HepG2 (cell line): ENCODE results near the gene UGT2B15. TPM values are rescaled to one million over a fixed set of nuclear protein-coding genes. Genes with fewer than 3 reads are reported as not detected.
A peak's percentile ranks its signal among the peaks of the same experiment; 100 is the strongest.

Source experiments
- DNMT3B ChIP-seq: conservative IDR thresholded peaks from 2 replicates; pipeline ENCODE4 v1.6.1; 2016; ENCODE audit warnings: missing biosample characterization, control low read depth
- EP300 ChIP-seq, 3 experiments: sonication (generic) in 1 of 3; formaldehyde crosslinking in 1 of 3; IDR thresholded peaks; 2 replicates each; pipeline versions ENCODE4 v1.5.1 to v1.6.1; 2011 to 2020; ENCODE audit warnings: low read depth in 2 of 3, low read length in 2 of 3, borderline replicate concordance in 1 of 3, improper control_type of control experiment in 1 of 3, mild to moderate bottlenecking in 1 of 3, missing genetic modification reagents in 1 of 3, moderate library complexity in 1 of 3
- KLF6 ChIP-seq: IDR thresholded peaks from 2 replicates; pipeline ENCODE4 v1.8.0; 2016; ENCODE audit warnings: missing biosample characterization, missing genetic modification reagents
- NFYB ChIP-seq: sonication (generic); formaldehyde crosslinking; IDR thresholded peaks from 2 replicates; pipeline ENCODE4 v1.4.0; 2020; ENCODE audit warnings: missing genetic modification reagents
- NONO ChIP-seq, 2 experiments: fragments of 450-650 bp in 1 of 2; sonication (generic) in 1 of 2; formaldehyde crosslinking in 1 of 2; IDR thresholded peaks in 1 of 2; conservative IDR thresholded peaks in 1 of 2; 2 replicates each; pipeline versions ENCODE4 v1.6.1 to v1.8.0; 2017 to 2022; ENCODE audit warnings: mild to moderate bottlenecking in 1 of 2, missing genetic modification reagents in 1 of 2, moderate library complexity in 1 of 2
- SMAD3 ChIP-seq: sonication (generic); formaldehyde crosslinking; IDR thresholded peaks from 2 replicates; pipeline ENCODE4 v1.4.0; 2020; ENCODE audit warnings: missing genetic modification reagents
- ZBTB38 ChIP-seq: sonication (generic); formaldehyde crosslinking; IDR thresholded peaks from 2 replicates; pipeline ENCODE4 v1.5.1; 2020; ENCODE audit warnings: mild to moderate bottlenecking, missing genetic modification reagents
- ZNF550 ChIP-seq: sonication (generic); formaldehyde crosslinking; IDR thresholded peaks from 2 replicates; pipeline ENCODE4 v1.4.0; 2020; ENCODE audit warnings: mild to moderate bottlenecking, missing genetic modification reagents, borderline replicate concordance
- ZNF556 ChIP-seq: sonication (generic); formaldehyde crosslinking; IDR thresholded peaks from 2 replicates; pipeline ENCODE4 v1.4.0; 2020; ENCODE audit warnings: mild to moderate bottlenecking, missing genetic modification reagents, borderline replicate concordance
- ZNF75D ChIP-seq: sonication (generic); formaldehyde crosslinking; IDR thresholded peaks from 2 replicates; pipeline ENCODE4 v1.8.1; 2023; ENCODE audit warnings: missing genetic modification reagents, mild to moderate bottlenecking, borderline replicate concordance
- polyA plus RNA-seq, 8 experiments: library from polyadenylated mRNA; depleted of rRNA in 3 of 8; stranded (reverse) in 7 of 8; unstranded in 1 of 8; fragments of >200 nt; fragmentation: Illumina TruSeq in 4 of 8; extraction: Trizol in 4 of 8; gene quantifications; 2 replicates each; pipeline versions ENCODE4 v1.2.1 to v1.2.3, GENCODE V29; 2011 to 2016; ENCODE audit warnings: low read depth in 4 of 8, missing spikeins in 1 of 8, mixed read lengths in 1 of 8; ENCODE audit not compliant: insufficient read depth in 1 of 8
- total RNA-seq, 5 experiments: library from RNA; depleted of rRNA; stranded (reverse); fragments of >200 nt; fragmentation: Illumina TruSeq; extraction: Trizol; gene quantifications; 2 replicates each; pipeline ENCODE4 v1.2.3, GENCODE V29; 2016; ENCODE audit warnings: low read depth in 1 of 5
- TF ChIP-seq, protein P1 (sequence below): IDR thresholded peaks from 2 replicates; pipeline ENCODE4 v1.6.1; 2012; ENCODE audit warnings: low read depth, low read length, improper control_type of control experiment
- TF ChIP-seq, protein P2 (sequence below), 2 experiments: fragments of 450-650 bp in 1 of 2; sonication (generic) in 1 of 2; formaldehyde crosslinking in 1 of 2; IDR thresholded peaks; 2 replicates each; pipeline versions ENCODE4 v1.6.1 to v1.8.0; 2016 to 2022; ENCODE audit warnings: antibody characterized with exemption in 1 of 2, mild to moderate bottlenecking in 1 of 2, missing genetic modification reagents in 1 of 2
- TF ChIP-seq, protein P3 (sequence below), 2 experiments: IDR thresholded peaks; 2 replicates each; pipeline ENCODE4 v1.6.1; 2011 to 2012; ENCODE audit warnings: low read length in 2 of 2, borderline replicate concordance in 1 of 2, low read depth in 1 of 2, mild to moderate bottlenecking in 1 of 2, moderate library complexity in 1 of 2

The UGT2B15 gene
- total and polyA plus RNA-seq, 2 of the 13 experiments (the other 11 are each of a cell fraction or from before 2014, with no cell fraction given) = 0.04 to 0.11 TPM

GRCh38 chr4:68655764-68656444, 14.5 kb downstream of the UGT2B15 start (continued):
- TF ChIP-seq, protein P1, sequence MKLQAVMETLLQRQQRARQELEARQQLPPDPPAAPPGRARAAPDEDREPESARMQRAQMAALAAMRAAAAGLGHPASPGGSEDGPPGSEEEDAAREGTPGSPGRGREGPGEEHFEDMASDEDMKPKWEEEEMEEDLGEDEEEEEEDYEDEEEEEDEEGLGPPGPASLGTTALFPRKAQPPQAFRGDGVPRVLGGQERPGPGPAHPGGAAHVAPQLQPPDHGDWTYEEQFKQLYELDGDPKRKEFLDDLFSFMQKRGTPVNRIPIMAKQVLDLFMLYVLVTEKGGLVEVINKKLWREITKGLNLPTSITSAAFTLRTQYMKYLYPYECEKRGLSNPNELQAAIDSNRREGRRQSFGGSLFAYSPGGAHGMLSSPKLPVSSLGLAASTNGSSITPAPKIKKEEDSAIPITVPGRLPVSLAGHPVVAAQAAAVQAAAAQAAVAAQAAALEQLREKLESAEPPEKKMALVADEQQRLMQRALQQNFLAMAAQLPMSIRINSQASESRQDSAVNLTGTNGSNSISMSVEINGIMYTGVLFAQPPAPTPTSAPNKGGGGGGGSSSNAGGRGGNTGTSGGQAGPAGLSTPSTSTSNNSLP = no peak
- TF ChIP-seq ZBTB38 (no peak), ZNF556 (CRISPR knock-in tag) (no peak), ZNF550 (CRISPR knock-in tag) (no peak), ZNF75D (CRISPR knock-in tag) (no peak), DNMT3B (CRISPR knock-in tag) (no peak), KLF6 (no peak), SMAD3 (CRISPR knock-in tag) (peak; percentile 48; the same call in 1 of the 2 replicates), NONO (IDR thresholded peaks at IDR 0.05) (no peak), NONO (CRISPR knock-in tag; conservative IDR thresholded peaks at IDR 0.05) (no peak), NFYB (CRISPR knock-in tag) (no peak), EP300 (IDR thresholded peaks at IDR 0.05; ENCODE audit: low read depth in 2 of 2, low read length in 2 of 2) (peak in 1 of 2 experiments; percentile 72; a peak in 2 of 4 replicates), EP300 (CRISPR knock-in tag; IDR thresholded peaks at IDR 0.05; ENCODE audit: borderline replicate concordance) (no peak)
- TF ChIP-seq, protein P2, sequence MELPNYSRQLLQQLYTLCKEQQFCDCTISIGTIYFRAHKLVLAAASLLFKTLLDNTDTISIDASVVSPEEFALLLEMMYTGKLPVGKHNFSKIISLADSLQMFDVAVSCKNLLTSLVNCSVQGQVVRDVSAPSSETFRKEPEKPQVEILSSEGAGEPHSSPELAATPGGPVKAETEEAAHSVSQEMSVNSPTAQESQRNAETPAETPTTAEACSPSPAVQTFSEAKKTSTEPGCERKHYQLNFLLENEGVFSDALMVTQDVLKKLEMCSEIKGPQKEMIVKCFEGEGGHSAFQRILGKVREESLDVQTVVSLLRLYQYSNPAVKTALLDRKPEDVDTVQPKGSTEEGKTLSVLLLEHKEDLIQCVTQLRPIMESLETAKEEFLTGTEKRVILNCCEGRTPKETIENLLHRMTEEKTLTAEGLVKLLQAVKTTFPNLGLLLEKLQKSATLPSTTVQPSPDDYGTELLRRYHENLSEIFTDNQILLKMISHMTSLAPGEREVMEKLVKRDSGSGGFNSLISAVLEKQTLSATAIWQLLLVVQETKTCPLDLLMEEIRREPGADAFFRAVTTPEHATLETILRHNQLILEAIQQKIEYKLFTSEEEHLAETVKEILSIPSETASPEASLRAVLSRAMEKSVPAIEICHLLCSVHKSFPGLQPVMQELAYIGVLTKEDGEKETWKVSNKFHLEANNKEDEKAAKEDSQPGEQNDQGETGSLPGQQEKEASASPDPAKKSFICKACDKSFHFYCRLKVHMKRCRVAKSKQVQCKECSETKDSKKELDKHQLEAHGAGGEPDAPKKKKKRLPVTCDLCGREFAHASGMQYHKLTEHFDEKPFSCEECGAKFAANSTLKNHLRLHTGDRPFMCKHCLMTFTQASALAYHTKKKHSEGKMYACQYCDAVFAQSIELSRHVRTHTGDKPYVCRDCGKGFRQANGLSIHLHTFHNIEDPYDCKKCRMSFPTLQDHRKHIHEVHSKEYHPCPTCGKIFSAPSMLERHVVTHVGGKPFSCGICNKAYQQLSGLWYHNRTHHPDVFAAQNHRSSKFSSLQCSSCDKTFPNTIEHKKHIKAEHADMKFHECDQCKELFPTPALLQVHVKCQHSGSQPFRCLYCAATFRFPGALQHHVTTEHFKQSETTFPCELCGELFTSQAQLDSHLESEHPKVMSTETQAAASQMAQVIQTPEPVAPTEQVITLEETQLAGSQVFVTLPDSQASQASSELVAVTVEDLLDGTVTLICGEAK (IDR thresholded peaks at IDR 0.05) = no peak
- TF ChIP-seq, protein P2 (CRISPR knock-in tag; IDR thresholded peaks at IDR 0.05) = no peak
- TF ChIP-seq, protein P3, sequence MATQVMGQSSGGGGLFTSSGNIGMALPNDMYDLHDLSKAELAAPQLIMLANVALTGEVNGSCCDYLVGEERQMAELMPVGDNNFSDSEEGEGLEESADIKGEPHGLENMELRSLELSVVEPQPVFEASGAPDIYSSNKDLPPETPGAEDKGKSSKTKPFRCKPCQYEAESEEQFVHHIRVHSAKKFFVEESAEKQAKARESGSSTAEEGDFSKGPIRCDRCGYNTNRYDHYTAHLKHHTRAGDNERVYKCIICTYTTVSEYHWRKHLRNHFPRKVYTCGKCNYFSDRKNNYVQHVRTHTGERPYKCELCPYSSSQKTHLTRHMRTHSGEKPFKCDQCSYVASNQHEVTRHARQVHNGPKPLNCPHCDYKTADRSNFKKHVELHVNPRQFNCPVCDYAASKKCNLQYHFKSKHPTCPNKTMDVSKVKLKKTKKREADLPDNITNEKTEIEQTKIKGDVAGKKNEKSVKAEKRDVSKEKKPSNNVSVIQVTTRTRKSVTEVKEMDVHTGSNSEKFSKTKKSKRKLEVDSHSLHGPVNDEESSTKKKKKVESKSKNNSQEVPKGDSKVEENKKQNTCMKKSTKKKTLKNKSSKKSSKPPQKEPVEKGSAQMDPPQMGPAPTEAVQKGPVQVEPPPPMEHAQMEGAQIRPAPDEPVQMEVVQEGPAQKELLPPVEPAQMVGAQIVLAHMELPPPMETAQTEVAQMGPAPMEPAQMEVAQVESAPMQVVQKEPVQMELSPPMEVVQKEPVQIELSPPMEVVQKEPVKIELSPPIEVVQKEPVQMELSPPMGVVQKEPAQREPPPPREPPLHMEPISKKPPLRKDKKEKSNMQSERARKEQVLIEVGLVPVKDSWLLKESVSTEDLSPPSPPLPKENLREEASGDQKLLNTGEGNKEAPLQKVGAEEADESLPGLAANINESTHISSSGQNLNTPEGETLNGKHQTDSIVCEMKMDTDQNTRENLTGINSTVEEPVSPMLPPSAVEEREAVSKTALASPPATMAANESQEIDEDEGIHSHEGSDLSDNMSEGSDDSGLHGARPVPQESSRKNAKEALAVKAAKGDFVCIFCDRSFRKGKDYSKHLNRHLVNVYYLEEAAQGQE (IDR thresholded peaks at IDR 0.05; ENCODE audit: borderline replicate concordance in 1 of 2, low read depth in 1 of 2, low read length in 2 of 2) = peak in 1 of 2 experiments; percentile 12; a peak in 1 of 4 replicates
